KOPT-K1 (cell line): ENCODE measurements around the gene DTNBP1.

ENCODE experiments used
- H3K27ac ChIP-seq: fragments of 200-600 bp; sonication (generic); 2 replicates; pipeline ENCODE4 v1.5.1; 2016; ENCODE audit warnings: antibody characterized with exemption, mild to moderate bottlenecking, low read depth, low read length; ENCODE audit not compliant: poor library complexity, severe bottlenecking
- H3K36me3 ChIP-seq: fragments of 200-600 bp; sonication (generic); 2 replicates; pipeline ENCODE4 v1.5.1; 2017; ENCODE audit warnings: antibody characterized with exemption, mild to moderate bottlenecking, low read length, moderate library complexity; ENCODE audit not compliant: insufficient read depth
- H3K9me3 ChIP-seq: fragments of 200-600 bp; sonication (generic); 2 replicates; pipeline ENCODE4 v1.5.1; 2017; ENCODE audit warnings: antibody characterized with exemption, low read length, mild to moderate bottlenecking; ENCODE audit not compliant: insufficient read depth, poor library complexity, severe bottlenecking

The DTNBP1 gene

DNA sequence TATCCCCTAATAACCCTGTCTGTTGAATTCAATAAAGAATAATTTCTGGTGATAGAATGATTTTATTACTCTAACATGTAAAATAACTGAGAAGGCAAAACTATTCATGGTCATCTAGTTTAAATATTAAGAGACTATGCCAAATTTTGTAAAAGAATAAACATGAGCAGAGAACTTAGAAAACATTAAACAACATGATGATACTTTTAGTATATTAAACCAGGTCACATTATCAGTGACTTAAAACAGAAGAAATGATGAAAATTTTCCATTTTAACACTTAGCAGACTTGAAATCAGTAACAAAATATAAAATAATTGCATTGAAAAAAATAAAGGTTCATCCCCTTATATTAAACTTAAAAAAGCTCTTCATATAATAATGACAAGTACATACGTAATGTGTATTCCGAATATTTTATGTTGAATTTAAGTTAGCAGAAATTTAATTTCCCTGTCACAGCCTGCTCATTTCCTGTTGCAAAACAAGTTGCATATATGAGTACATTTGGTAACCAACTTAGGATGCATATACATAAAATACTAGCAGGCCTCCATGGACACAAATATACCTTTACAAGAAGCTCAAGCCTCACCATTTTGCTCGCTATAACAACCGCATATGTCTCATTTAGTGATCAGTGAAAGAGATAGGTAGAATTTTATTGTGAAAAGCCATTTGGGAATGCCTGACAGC, 40.6 kb downstream of the DTNBP1 start:
- Histone ChIP-seq H3K27ac (peak overlapping the region; percentile 6), H3K36me3 (peaks cover 17% of the 10 kb centered on the region), H3K9me3 (no peaks in the 10 kb centered on the region)

DNA sequence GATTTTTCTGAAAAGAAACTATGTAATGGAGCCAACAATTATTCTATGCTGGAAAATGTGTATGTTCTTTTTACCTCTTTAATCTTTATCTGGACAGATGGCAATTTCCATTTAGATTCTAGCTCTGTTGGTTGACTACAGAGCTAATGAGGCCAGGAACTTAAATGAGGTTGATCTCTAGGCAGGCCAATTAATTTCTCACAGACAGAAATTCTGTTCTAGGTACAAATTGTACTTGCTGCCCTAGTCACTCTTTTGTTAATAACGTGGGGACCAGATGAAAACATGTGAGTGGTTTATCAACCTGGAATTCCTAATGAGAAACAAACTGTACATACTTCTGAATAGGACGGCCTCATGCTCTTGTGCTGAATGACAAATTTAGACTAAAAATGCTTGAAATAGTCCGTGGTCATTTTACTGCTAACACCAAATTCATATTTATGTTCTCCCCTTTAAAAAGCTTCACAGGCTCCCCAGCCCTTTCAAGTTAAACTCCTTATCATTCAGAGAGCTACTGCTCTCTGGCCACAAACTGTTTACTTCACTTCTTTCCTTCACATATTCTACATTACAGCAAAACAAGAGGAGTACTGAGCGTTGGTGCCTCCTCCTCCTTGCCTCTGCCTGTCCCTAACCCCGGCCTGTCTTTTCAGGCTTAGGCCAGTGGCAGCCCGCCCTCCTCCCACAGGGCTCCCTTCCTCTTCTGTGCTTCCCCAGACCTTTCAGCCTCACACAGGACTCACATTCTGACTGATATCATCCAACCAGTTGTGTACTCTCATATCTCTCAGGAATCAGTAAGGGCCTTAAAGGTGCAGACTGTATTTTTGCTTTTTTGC, 41.4 kb downstream of the DTNBP1 start:
- Histone ChIP-seq H3K27ac (peak overlapping the region; percentile 6), H3K36me3 (peaks cover 13% of the 10 kb centered on the region), H3K9me3 (no peaks in the 10 kb centered on the region)

DNA sequence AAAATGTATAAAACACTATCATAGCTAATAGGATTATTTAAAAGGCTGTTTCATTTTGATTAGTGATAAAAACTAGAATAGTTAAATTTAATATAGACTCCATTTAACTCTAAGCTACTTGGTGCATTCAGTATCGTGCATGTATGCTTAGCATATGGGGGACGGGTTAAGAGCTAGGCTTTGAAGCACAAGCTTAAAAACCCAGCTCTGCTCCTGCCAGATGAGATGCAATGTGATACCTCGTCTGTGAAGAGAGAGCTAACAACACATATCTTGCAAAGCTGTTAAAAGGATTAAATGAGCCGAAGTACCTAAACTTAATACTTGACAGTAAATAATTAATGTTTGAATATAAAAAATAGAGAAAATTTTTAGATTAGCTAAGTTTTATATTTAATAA, 42.2 kb downstream of the DTNBP1 start:
- H3K27ac ChIP-seq: no peak overlapping the region
- no peaks in the 10 kb centered on the region for H3K9me3 ChIP-seq
- H3K36me3 ChIP-seq: peaks cover 6% of the 10 kb centered on the region

DNA sequence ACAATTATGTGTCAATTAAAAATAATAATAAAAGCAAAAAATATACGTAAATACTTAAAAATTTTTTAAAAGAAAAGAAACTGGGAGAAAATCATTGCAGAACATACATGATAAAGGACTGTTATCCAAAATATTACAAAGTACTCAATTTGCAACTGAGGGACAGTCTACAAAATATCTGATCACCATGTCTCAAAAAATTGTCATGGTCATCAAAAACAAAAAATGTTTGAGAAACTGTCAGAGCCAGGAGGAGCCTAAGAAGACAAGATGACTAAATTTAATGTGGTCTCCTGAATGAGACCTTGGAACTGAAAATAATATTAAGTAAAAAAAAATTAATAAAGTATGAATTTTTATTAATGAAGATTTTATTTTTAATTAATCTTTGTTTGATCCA, 43.5 kb downstream of the DTNBP1 start:
- H3K9me3 ChIP-seq: no peaks in the 10 kb centered on the region
- H3K36me3 ChIP-seq: peaks cover 7% of the 10 kb centered on the region
- H3K27ac ChIP-seq: no peak overlapping the region

DNA sequence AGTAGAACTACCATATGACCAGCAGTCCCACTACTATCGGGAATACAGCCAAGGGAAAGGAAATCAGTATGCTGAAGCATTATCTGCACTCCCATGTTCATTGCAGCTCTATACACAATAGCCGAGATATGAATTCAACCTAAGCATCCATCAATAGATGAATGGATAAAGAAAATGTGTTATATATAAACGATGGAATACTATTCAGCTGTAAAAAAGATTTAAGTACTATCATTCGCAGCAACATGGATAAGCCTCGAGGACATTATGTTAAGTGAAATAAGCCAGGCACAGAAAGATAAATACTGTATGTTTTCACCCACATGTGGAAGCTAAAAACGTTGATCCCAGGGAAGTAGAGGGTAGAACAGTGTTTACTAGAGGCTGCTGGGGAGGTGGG, 44.1 kb downstream of the DTNBP1 start:
- Histone ChIP-seq H3K9me3 (no peaks in the 10 kb centered on the region), H3K36me3 (peaks cover 11% of the 10 kb centered on the region), H3K27ac (no peak overlapping the region)

DNA sequence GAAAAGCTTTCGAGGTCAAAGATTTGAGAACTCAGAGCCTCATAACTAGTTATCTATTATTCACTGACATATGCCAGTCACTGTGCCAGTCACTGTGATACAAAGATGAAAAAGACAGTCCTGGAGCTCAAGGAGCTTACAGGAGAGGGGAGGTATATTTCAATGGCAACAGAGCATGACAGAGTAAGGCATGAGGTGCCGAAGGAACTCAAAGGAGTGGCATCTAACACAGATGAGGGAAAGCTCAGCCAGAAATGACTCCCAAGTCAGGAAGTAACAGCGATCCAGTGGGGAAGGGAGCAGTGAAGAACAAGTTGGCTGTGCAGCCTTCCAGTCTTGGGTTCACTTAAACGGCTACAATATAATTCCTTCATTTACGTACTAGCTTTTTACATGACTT, 46.6 kb downstream of the DTNBP1 start:
- peaks cover 11% of the 10 kb centered on the region for H3K36me3 ChIP-seq
- no peak overlapping the region for H3K27ac ChIP-seq
- H3K9me3 ChIP-seq: no peaks in the 10 kb centered on the region

DNA sequence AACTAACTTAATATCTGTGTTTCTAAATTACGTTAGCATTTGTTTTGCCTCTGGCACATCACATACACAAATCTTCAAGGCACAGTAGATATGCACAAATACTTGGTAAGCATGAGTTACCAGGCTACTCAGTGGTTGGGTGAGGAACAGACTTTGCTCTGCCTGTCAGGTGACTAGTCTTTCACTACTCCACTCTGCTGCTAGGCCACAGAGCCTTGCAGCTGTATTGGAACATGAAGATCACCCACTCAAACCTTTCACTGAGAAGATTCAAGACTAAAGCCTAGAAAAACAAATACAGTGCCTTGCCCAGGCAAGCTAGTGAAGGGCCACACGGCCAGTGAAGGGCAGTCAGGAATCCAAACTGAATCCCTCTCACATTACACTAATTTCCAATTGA, 47.0 kb downstream of the DTNBP1 start:
- Histone ChIP-seq H3K9me3 (no peaks in the 10 kb centered on the region), H3K36me3 (peaks cover 16% of the 10 kb centered on the region), H3K27ac (no peak overlapping the region)

DNA sequence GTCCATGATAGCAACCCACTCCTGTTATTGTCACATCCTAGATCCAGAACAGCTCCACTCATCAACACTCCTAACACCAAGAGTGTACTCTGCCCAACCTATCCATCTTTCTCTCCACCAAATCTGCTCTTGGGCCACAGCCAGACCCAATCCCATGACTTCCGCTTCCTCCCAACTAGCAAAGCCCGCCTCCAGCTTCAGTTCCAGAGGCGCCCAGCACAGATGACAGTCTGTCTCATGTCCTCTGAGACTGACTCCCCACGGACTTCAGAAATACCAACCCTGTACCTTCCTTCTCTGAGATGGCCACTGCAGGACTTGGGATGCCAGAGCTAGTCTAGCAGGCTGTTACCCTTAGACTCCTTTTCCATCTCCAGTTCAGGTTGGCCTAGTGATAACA, 48.6 kb downstream of the DTNBP1 start:
- Histone ChIP-seq H3K27ac (no peak overlapping the region), H3K36me3 (peaks cover 30% of the 10 kb centered on the region), H3K9me3 (no peaks in the 10 kb centered on the region)

DNA sequence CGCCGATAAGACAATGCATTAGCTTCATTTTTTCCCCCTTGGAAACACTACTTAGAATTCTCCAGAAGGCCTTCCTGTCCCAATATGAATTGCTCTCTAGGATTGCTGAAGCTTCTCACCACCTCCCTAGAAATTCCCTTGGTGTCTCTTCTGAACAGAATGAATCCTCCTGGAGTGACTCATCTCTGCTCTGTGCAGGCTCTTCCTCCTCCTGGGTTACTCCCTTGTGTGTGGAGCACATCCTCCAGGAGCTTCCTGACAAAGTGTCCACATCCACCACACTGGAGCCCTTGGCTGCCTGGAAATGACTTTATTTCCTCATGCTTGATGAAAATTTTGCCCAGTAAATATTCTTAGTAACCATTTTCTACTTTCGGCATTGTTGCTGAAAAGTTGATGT, 54.4 kb downstream of the DTNBP1 start:
- no peak overlapping the region for H3K27ac ChIP-seq
- H3K9me3 ChIP-seq: no peaks in the 10 kb centered on the region
- H3K36me3 ChIP-seq: peaks cover 31% of the 10 kb centered on the region; the same call in 1 of the 2 replicates

DNA sequence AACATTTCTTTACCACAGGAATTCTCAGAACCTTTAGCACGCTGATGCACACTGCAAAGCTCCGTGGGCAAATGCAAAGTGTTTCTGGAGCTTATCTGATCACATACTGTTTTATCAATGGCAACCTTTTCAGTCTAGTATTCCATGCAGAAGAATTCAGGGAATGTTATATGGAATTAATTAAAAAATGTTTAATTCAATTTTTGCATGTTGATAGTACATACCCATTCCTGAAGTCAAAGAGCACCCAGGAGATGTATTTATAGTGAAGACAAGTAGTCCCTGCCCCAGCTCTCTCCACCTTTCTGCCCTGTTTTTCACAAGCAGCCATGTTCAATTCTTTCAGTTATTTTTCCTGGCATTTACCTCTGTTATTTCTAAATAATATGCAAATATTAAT, 55.2 kb downstream of the DTNBP1 start:
- Histone ChIP-seq H3K27ac (no peak overlapping the region), H3K9me3 (no peaks in the 10 kb centered on the region), H3K36me3 (peaks cover 31% of the 10 kb centered on the region; the same call in 1 of the 2 replicates)

DNA sequence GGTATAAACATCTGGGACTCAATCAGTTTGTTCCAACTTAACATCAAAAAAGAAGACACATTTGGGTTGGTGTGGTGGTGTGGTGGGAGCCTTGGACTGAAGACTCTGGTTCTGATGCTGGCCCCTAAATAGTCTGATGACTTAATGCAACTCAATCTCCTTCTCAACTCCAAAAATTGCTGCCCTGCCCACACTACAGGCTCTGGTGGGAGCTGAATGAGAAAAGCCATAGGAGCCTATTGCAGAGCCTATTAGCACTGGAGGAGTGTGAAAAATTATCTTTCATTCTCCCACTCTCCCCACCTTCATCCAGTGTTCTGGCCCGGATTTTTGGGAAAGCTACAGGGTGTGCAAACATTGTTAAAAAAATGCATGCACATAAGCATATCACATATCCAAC, 56.5 kb downstream of the DTNBP1 start:
- peaks cover 31% of the 10 kb centered on the region; the same call in 1 of the 2 replicates for H3K36me3 ChIP-seq
- H3K9me3 ChIP-seq: no peaks in the 10 kb centered on the region
- no peak overlapping the region for H3K27ac ChIP-seq

DNA sequence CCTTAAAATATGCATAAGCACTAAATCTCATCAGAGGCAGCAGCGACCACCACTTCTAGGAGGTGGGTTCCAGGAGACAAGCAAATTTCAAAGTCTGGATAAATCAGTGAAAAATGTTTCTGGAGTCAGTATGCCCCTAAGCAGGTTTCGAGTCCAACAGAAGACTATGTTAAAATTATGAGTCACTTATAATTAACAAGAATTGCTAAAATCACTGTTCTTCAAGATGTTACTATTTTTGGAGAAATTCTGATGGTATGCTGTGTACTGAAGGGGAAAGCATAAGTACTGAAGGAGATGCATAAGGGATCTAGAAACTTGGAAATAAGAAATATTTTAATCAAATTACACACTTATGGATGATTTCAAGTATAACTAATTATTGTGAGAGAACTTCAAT, 58.0 kb downstream of the DTNBP1 start:
- Histone ChIP-seq H3K9me3 (no peaks in the 10 kb centered on the region), H3K27ac (no peak overlapping the region), H3K36me3 (peaks cover 23% of the 10 kb centered on the region; the same call in 1 of the 2 replicates)

DNA sequence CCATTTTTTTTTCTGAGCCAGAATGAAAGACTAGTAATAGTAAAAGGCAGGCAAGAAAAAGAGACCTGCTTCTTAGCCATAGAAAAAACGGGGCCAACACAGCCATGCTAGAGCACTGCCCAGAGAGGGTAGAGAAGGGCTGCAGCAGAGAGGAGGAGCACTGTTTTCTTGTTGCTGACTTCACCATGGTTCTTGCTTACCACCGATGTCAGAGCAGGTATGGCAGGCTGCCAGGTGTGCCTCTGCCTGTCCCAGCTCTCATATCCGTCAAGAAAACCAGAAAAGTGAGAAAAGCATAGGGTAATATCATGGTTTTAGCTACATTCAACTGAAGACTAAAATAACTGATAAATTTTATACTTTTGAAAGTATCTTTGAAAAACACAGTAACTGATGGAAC, 60.7 kb downstream of the DTNBP1 start:
- H3K27ac ChIP-seq: no peak overlapping the region
- H3K9me3 ChIP-seq: no peaks in the 10 kb centered on the region
- H3K36me3 ChIP-seq: peaks cover 21% of the 10 kb centered on the region; the same call in 1 of the 2 replicates

DNA sequence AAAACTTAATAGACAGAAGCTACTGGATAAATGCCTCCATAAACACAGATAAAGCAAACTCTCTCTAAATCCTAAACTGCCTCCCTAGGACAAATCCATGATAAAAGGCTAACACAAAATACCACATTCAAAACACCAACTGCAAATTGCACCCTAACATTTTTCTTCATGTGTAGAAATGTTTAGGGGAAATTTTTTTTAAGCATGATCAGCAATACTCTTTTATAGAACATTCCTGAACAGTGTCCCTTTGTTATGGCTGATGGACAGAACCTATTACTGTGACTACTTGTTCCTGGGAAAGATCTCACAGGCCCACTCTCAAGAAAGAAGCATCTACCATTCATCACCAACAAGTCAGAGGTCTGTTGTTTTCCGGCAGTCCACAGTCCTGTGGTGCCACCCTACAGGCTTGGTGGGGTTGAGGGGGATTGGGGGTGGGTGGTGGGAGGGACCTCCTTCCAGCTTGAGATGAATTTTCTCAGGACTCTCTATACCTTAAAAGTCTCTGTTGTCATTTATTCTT, 64.5 kb downstream of the DTNBP1 start:
- Histone ChIP-seq H3K27ac (no peak overlapping the region), H3K36me3 (peaks cover 10% of the 10 kb centered on the region; the same call in 1 of the 2 replicates), H3K9me3 (no peaks in the 10 kb centered on the region)

DNA sequence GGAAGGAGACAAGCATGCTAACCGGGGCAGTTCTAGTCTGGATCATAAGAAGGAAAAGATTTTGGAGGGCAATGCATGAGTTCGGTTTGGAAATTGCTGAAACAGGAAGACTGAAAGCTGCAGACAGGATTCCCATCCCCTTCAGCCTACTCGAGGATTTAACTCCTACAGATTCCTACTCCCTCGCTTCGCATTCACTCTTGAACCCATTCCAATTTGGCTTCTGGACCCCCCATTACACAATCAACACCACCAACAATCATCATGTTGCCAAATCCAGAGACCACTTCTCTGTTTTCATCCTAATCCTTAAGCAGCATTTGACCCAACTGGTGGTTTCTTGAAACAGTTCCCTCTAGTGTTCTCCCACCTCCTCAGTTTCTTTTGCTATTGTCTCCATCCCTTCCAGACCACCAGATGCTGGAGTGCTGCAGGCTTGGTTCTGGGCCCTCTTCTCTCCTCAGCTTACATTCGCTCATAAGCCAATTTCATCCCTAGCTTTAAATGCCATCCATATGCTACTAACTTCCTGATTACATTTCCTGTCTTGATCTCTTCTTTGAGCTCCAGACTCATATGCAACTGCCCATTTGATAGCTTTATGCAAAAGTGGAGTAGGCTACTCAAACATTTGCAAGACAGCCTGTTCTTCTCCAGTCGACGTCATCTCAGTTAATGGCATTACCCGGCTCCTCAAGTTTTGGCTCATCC, 66.5 kb downstream of the DTNBP1 start:
- Histone ChIP-seq H3K9me3 (no peaks in the 10 kb centered on the region), H3K27ac (no peak overlapping the region), H3K36me3 (peaks cover 10% of the 10 kb centered on the region; the same call in 1 of the 2 replicates)
